Measurements from ENCODE around the gene PPDPF.

GRCh38 chr20:63543733-63544132 is 23.2 kb downstream of the PPDPF start:
- TF ChIP-seq CTCF (IDR thresholded peaks at IDR 0.05; ENCODE audit: low read length) = no peak
- no peak for TF ChIP-seq EZH2 (optimal IDR thresholded peaks at IDR 0.05; ENCODE audit: low read depth, low read length)
- TF ChIP-seq EZH2phosphoT487 (IDR thresholded peaks at IDR 0.05; ENCODE audit: low read length) = no peak

Measured in MM.1S (cell line).